HepG2 (cell line): ENCODE measurements around the gene ODR4. TPM values are rescaled to one million over a fixed set of nuclear protein-coding genes. Genes with fewer than 3 reads are reported as not detected.
A peak's percentile ranks its signal among the peaks of the same experiment; 100 is the strongest.

Experiments used
- AGO1 ChIP-seq: fragments of 200-400 bp; formaldehyde crosslinking; IDR thresholded peaks from 2 replicates; pipeline ENCODE4 v1.6.1; 2017; ENCODE audit warnings: mild to moderate bottlenecking, low read depth, low read length, moderate library complexity; ENCODE audit not compliant: poor library complexity, severe bottlenecking
- MBNL3 ChIP-seq: fragments of 250-450 bp; sonication (Bioruptor Pico); conservative IDR thresholded peaks from 2 replicates; pipeline ENCODE4 v1.8.0; 2022; ENCODE audit warnings: mild to moderate bottlenecking, inconsistent platforms
- MED8 ChIP-seq: sonication (generic); formaldehyde crosslinking; IDR thresholded peaks from 2 replicates; pipeline ENCODE4 v1.8.1; 2023; ENCODE audit warnings: mild to moderate bottlenecking, missing genetic modification reagents; ENCODE audit not compliant: insufficient replicate concordance
- MLLT10 ChIP-seq: sonication (generic); formaldehyde crosslinking; IDR thresholded peaks from 2 replicates; pipeline ENCODE4 v1.4.0; 2020; ENCODE audit warnings: missing genetic modification reagents
- NCOA2 ChIP-seq: sonication (generic); formaldehyde crosslinking; IDR thresholded peaks from 2 replicates; pipeline ENCODE4 v1.8.0; 2022; ENCODE audit warnings: inconsistent platforms
- PAXIP1 ChIP-seq: sonication (generic); formaldehyde crosslinking; conservative IDR thresholded peaks from 2 replicates; pipeline ENCODE4 v1.4.0; 2020; ENCODE audit warnings: mild to moderate bottlenecking, missing genetic modification reagents, moderate library complexity
- ZBTB8A ChIP-seq: sonication (generic); formaldehyde crosslinking; IDR thresholded peaks from 2 replicates; pipeline ENCODE4 v1.4.0; 2020; ENCODE audit warnings: mild to moderate bottlenecking, low read depth, missing genetic modification reagents, borderline replicate concordance
- ZHX1 ChIP-seq: sonication (generic); formaldehyde crosslinking; IDR thresholded peaks from 2 replicates; pipeline ENCODE4 v1.8.1; 2022; ENCODE audit warnings: low read depth, mild to moderate bottlenecking, missing genetic modification reagents
- ZNF121 ChIP-seq: sonication (generic); formaldehyde crosslinking; IDR thresholded peaks from 2 replicates; pipeline ENCODE4 v1.5.0; 2020; ENCODE audit warnings: mild to moderate bottlenecking, missing genetic modification reagents
- ZNF3 ChIP-seq: IDR thresholded peaks from 2 replicates; pipeline ENCODE4 v1.7.0; 2017; ENCODE audit warnings: inconsistent platforms
- ZNF382 ChIP-seq: sonication (generic); formaldehyde crosslinking; IDR thresholded peaks from 2 replicates; pipeline ENCODE4 v1.5.0; 2020; ENCODE audit warnings: missing genetic modification reagents, mild to moderate bottlenecking, borderline replicate concordance
- ZNF678 ChIP-seq: sonication (generic); formaldehyde crosslinking; IDR thresholded peaks from 2 replicates; pipeline ENCODE4 v1.4.0; 2020; ENCODE audit warnings: mild to moderate bottlenecking, missing genetic modification reagents
- ZNF784 ChIP-seq: sonication (generic); formaldehyde crosslinking; IDR thresholded peaks from 2 replicates; pipeline ENCODE4 v1.5.1; 2020; ENCODE audit warnings: missing genetic modification reagents, mild to moderate bottlenecking, borderline replicate concordance
- ZNF83 ChIP-seq: sonication (generic); formaldehyde crosslinking; IDR thresholded peaks from 2 replicates; pipeline ENCODE4 v1.4.0; 2020; ENCODE audit warnings: missing genetic modification reagents, mild to moderate bottlenecking, borderline replicate concordance
- ZNF883 ChIP-seq: sonication (generic); formaldehyde crosslinking; IDR thresholded peaks from 2 replicates; pipeline ENCODE4 v1.5.1; 2020; ENCODE audit warnings: mild to moderate bottlenecking, missing genetic modification reagents; ENCODE audit errors: not compliant biosample characterization
- ZSCAN29 ChIP-seq: sonication (generic); formaldehyde crosslinking; conservative IDR thresholded peaks from 2 replicates; pipeline ENCODE4 v1.4.0; 2020; ENCODE audit warnings: mild to moderate bottlenecking, missing genetic modification reagents
- polyA plus RNA-seq, 8 experiments: library from polyadenylated mRNA; depleted of rRNA in 3 of 8; stranded (reverse) in 7 of 8; unstranded in 1 of 8; fragments of >200 nt; fragmentation: Illumina TruSeq in 4 of 8; extraction: Trizol in 4 of 8; gene quantifications; 2 replicates each; pipeline versions ENCODE4 v1.2.1 to v1.2.3, GENCODE V29; 2011 to 2016; ENCODE audit warnings: low read depth in 4 of 8, missing spikeins in 1 of 8, mixed read lengths in 1 of 8; ENCODE audit not compliant: insufficient read depth in 1 of 8
- total RNA-seq, 5 experiments: library from RNA; depleted of rRNA; stranded (reverse); fragments of >200 nt; fragmentation: Illumina TruSeq; extraction: Trizol; gene quantifications; 2 replicates each; pipeline ENCODE4 v1.2.3, GENCODE V29; 2016; ENCODE audit warnings: low read depth in 1 of 5
- TF ChIP-seq, protein P1 (sequence below): sonication (generic); formaldehyde crosslinking; IDR thresholded peaks from 2 replicates; pipeline ENCODE4 v1.4.0; 2020; ENCODE audit warnings: missing genetic modification reagents
- TF ChIP-seq, protein P2 (sequence below): sonication (generic); formaldehyde crosslinking; IDR thresholded peaks from 2 replicates; pipeline ENCODE4 v1.4.0; 2020; ENCODE audit warnings: missing genetic modification reagents

Gene ODR4
- total and polyA plus RNA-seq, 2 of the 13 experiments (the other 11 are each of a cell fraction or from before 2014, with no cell fraction given) = 16.3 to 22.0 TPM

DNA sequence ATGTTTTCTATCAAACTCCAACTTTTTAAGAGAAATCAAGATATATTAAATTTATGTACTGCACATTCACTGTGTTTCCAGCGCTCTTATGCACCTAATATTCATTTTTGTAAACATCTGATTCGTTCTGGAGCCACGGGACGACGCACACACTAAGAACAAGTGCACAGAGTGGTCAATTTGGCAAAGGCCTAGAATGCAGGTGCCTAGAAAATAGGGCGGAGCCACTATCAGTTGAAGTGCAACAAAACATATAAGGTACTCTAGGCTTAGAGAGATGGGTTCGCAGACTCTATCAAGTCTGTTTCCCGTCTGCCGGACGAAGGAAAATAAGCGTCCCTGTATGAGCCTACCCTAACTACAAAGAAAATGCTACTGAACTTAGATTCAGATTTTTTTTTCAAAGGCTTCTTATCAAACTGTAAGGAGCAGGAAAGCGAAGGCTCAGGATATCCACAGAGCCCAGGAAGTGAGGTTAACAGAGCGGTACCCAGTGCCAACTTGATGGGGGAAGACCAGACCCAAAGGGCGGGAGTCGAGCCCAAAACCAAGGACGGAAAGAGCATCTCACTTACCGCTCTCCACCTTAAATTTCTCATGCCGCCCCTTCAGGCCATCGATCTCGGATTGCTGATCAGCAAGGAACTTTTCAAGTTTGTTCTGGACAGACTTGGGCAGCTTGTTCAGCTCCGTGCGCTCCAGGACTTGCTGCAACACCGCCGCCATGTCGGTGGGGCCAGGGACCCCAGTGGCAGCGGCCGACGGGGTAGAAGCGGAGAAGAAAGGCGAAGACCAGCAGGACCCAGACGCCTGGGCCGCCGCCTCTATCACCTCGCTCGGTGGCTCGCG, 1.1 kb upstream of the ODR4 start (continued):
- no peak for TF ChIP-seq ZNF382
- no peak for TF ChIP-seq ZHX1 (CRISPR knock-in tag)
- 0 out of 2 replicates have a peak, but pooled peaks have one; percentile 26 for TF ChIP-seq ZNF83 (CRISPR knock-in tag)
- no peak for TF ChIP-seq ZBTB8A (CRISPR knock-in tag)
- TF ChIP-seq AGO1 = no peak
- TF ChIP-seq MED8 (CRISPR knock-in tag) = no peak
- no peak for TF ChIP-seq ZNF883
- TF ChIP-seq ZNF678 (CRISPR knock-in tag) = no peak
- TF ChIP-seq MLLT10 = no peak
- TF ChIP-seq PAXIP1 (CRISPR knock-in tag) = no peak
- TF ChIP-seq, protein P1, sequence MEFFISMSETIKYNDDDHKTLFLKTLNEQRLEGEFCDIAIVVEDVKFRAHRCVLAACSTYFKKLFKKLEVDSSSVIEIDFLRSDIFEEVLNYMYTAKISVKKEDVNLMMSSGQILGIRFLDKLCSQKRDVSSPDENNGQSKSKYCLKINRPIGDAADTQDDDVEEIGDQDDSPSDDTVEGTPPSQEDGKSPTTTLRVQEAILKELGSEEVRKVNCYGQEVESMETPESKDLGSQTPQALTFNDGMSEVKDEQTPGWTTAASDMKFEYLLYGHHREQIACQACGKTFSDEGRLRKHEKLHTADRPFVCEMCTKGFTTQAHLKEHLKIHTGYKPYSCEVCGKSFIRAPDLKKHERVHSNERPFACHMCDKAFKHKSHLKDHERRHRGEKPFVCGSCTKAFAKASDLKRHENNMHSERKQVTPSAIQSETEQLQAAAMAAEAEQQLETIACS (CRISPR knock-in tag) = no peak
- 0 out of 2 replicates have a peak, but pooled peaks have one; percentile 19 for TF ChIP-seq NCOA2
- TF ChIP-seq, protein P2, sequence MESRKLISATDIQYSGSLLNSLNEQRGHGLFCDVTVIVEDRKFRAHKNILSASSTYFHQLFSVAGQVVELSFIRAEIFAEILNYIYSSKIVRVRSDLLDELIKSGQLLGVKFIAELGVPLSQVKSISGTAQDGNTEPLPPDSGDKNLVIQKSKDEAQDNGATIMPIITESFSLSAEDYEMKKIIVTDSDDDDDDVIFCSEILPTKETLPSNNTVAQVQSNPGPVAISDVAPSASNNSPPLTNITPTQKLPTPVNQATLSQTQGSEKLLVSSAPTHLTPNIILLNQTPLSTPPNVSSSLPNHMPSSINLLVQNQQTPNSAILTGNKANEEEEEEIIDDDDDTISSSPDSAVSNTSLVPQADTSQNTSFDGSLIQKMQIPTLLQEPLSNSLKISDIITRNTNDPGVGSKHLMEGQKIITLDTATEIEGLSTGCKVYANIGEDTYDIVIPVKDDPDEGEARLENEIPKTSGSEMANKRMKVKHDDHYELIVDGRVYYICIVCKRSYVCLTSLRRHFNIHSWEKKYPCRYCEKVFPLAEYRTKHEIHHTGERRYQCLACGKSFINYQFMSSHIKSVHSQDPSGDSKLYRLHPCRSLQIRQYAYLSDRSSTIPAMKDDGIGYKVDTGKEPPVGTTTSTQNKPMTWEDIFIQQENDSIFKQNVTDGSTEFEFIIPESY (CRISPR knock-in tag) = no peak
- no peak for TF ChIP-seq ZNF121 (CRISPR knock-in tag)
- TF ChIP-seq ZSCAN29 (CRISPR knock-in tag) = no peak
- no peak for TF ChIP-seq ZNF3 (CRISPR knock-in tag)
- no peak for TF ChIP-seq MBNL3 (CRISPR knock-in tag)
- no peak for TF ChIP-seq ZNF784
